WTC11 (cell line): Measurements from ENCODE around the gene CARM1. TPM values are rescaled to one million over a fixed set of nuclear protein-coding genes. Genes with fewer than 3 reads are reported as not detected.

Experiments
- ATAC-seq: fragments of 200-7000 bp; cut with Tn5 transposase; 2 replicates; pipeline ENCODE4 v1.10.0; 2021; ENCODE audit warnings: mild to moderate bottlenecking, moderate library complexity
- CTCF ChIA-PET: fragments of 300-600 bp; sonication (Branson Sonifier 250); formaldehyde crosslinking; loops from one replicate; lab custom pipeline; 2021; ENCODE audit warnings: antibody characterized with exemption; lab: Charles Lee
- POLR2A ChIA-PET: fragments of 350-600 bp; sonication (Branson Sonifier 250); formaldehyde crosslinking; loops from one replicate; lab custom pipeline; 2021; ENCODE audit warnings: antibody characterized with exemption; lab: Charles Lee
- DNase-seq: peaks from one replicate; pipeline ENCODE4 v3.0.0; 2021; ENCODE audit warnings: low spot score
- H3K27ac Mint-ChIP-seq: 2 replicates; pipeline ENCODE4 v1.8.0; 2021; ENCODE audit warnings: mixed read lengths
- H3K27me3 Mint-ChIP-seq: 2 replicates; pipeline ENCODE4 v1.8.0; 2021; ENCODE audit warnings: low read depth, mild to moderate bottlenecking, moderate library complexity, mixed read lengths
- H3K36me3 Mint-ChIP-seq: 2 replicates; pipeline ENCODE4 v1.8.0; 2021; ENCODE audit warnings: mixed read lengths
- H3K4me1 Mint-ChIP-seq: 2 replicates; pipeline ENCODE4 v1.8.0; 2022; ENCODE audit warnings: mixed read lengths
- H3K4me3 Mint-ChIP-seq: 2 replicates; pipeline ENCODE4 v1.8.0; 2021; ENCODE audit warnings: mild to moderate bottlenecking, moderate library complexity, mixed read lengths
- H3K9me3 Mint-ChIP-seq: 2 replicates; pipeline ENCODE4 v1.8.0; 2021; ENCODE audit warnings: mixed read lengths
- CDX4 ChIP-seq: fragments of 250-450 bp; sonication (Bioruptor Pico); IDR thresholded peaks from 2 replicates; pipeline ENCODE4 v1.9.0; 2021; ENCODE audit warnings: moderate library complexity, mild to moderate bottlenecking, inconsistent platforms, borderline replicate concordance
- CREB1 ChIP-seq: sonication (generic); formaldehyde crosslinking; IDR thresholded peaks from 2 replicates; pipeline ENCODE4 v1.8.0; 2023; ENCODE audit warnings: mild to moderate bottlenecking, missing genetic modification reagents
- ELF4 ChIP-seq: sonication (generic); formaldehyde crosslinking; IDR thresholded peaks from 2 replicates; pipeline ENCODE4 v1.8.1; 2022; ENCODE audit warnings: low read depth, mild to moderate bottlenecking, moderate library complexity, missing genetic modification reagents
- ERG ChIP-seq: fragments of 250-450 bp; sonication (Bioruptor Pico); IDR thresholded peaks from 2 replicates; pipeline ENCODE4 v1.8.0; 2021; ENCODE audit warnings: mild to moderate bottlenecking
- FOXK1 ChIP-seq: sonication (generic); formaldehyde crosslinking; IDR thresholded peaks from 2 replicates; pipeline ENCODE4 v1.8.0; 2022; ENCODE audit warnings: mild to moderate bottlenecking, moderate library complexity, missing genetic modification reagents
- FOXP4 ChIP-seq: sonication (generic); formaldehyde crosslinking; IDR thresholded peaks from 2 replicates; pipeline ENCODE4 v1.8.0; 2022; ENCODE audit warnings: mild to moderate bottlenecking, missing genetic modification reagents
- GTF2I ChIP-seq: fragments of 250-450 bp; sonication (Bioruptor Pico); conservative IDR thresholded peaks from 2 replicates; pipeline ENCODE4 v1.4.0; 2021; ENCODE audit warnings: mild to moderate bottlenecking
- IRF1 ChIP-seq: sonication (generic); formaldehyde crosslinking; IDR thresholded peaks from 2 replicates; pipeline ENCODE4 v1.8.0; 2023; ENCODE audit warnings: missing genetic modification reagents
- JAZF1 ChIP-seq: fragments of 250-450 bp; sonication (Bioruptor Pico); IDR thresholded peaks from 2 replicates; pipeline ENCODE4 v1.9.0; 2021; ENCODE audit warnings: moderate library complexity, mild to moderate bottlenecking, inconsistent platforms
- KAT7 ChIP-seq: sonication (generic); formaldehyde crosslinking; IDR thresholded peaks from 2 replicates; pipeline ENCODE4 v1.8.1; 2023; ENCODE audit warnings: missing genetic modification reagents, mild to moderate bottlenecking, borderline replicate concordance
- MAX ChIP-seq: sonication (generic); formaldehyde crosslinking; IDR thresholded peaks from 2 replicates; pipeline ENCODE4 v1.8.0; 2022; ENCODE audit warnings: mild to moderate bottlenecking, missing genetic modification reagents
- MLX ChIP-seq: sonication (generic); formaldehyde crosslinking; IDR thresholded peaks from 2 replicates; pipeline ENCODE4 v1.8.1; 2023; ENCODE audit warnings: mild to moderate bottlenecking, missing genetic modification reagents, moderate library complexity
- MXD4 ChIP-seq: fragments of 250-450 bp; sonication (Bioruptor Pico); IDR thresholded peaks from 2 replicates; pipeline ENCODE4 v1.8.0; 2021; ENCODE audit warnings: mild to moderate bottlenecking, moderate library complexity, borderline replicate concordance
- NFATC4 ChIP-seq: fragments of 250-450 bp; sonication (Bioruptor Pico); IDR thresholded peaks from 2 replicates; pipeline ENCODE4 v1.9.0; 2021; ENCODE audit warnings: mild to moderate bottlenecking
- NR1H2 ChIP-seq: sonication (generic); formaldehyde crosslinking; IDR thresholded peaks from 2 replicates; pipeline ENCODE4 v1.9.0; 2021; ENCODE audit warnings: mild to moderate bottlenecking, moderate library complexity, missing genetic modification reagents
- NR2C2 ChIP-seq: sonication (generic); formaldehyde crosslinking; IDR thresholded peaks from 2 replicates; pipeline ENCODE4 v1.8.0; 2022; ENCODE audit warnings: mild to moderate bottlenecking, missing genetic modification reagents
- PRDM15 ChIP-seq: sonication (generic); formaldehyde crosslinking; IDR thresholded peaks from 2 replicates; pipeline ENCODE4 v1.8.0; 2022; ENCODE audit warnings: missing genetic modification reagents
- SOX15 ChIP-seq: fragments of 250-450 bp; sonication (Bioruptor Pico); IDR thresholded peaks from 2 replicates; pipeline ENCODE4 v1.9.0; 2021; ENCODE audit warnings: mild to moderate bottlenecking
- SP1 ChIP-seq: sonication (generic); formaldehyde crosslinking; conservative IDR thresholded peaks from 2 replicates; pipeline ENCODE4 v1.8.1; 2022; ENCODE audit warnings: missing genetic modification reagents
- TEAD1 ChIP-seq: sonication (generic); formaldehyde crosslinking; IDR thresholded peaks from 2 replicates; pipeline ENCODE4 v1.8.0; 2022; ENCODE audit warnings: mild to moderate bottlenecking, missing genetic modification reagents
- ZNF138 ChIP-seq: sonication (generic); formaldehyde crosslinking; conservative IDR thresholded peaks from 2 replicates; pipeline ENCODE4 v1.8.1; 2022; ENCODE audit warnings: mild to moderate bottlenecking, moderate library complexity, missing genetic modification reagents
- ZNF263 ChIP-seq: sonication (generic); formaldehyde crosslinking; IDR thresholded peaks from 2 replicates; pipeline ENCODE4 v1.8.1; 2022; ENCODE audit warnings: low read depth, mild to moderate bottlenecking, moderate library complexity, missing genetic modification reagents
- ZNF671 ChIP-seq: fragments of 250-450 bp; sonication (Bioruptor Pico); IDR thresholded peaks from 2 replicates; pipeline ENCODE4 v1.8.0; 2021; ENCODE audit warnings: mild to moderate bottlenecking
- total RNA-seq: library from RNA; stranded (reverse); gene quantifications from 3 replicates; pipeline ENCODE4 v1.2.3, GENCODE V29; 2021

The CARM1 gene
- total RNA-seq, 1 experiment from 2014 or later = 125 TPM

GRCh38 chr19:10928563-10929401 is 57.4 kb downstream of the CARM1 start, which contains the start of the genes TIMM29 and YIPF2 (continued):
- TF ChIP-seq ZNF671 (CRISPR knock-in tag) (no peak), KAT7 (CRISPR knock-in tag) (no peak), FOXP4 (peak; percentile 76), ZNF138 (CRISPR knock-in tag) (no peak), NR2C2 (CRISPR knock-in tag) (no peak; the same call in 1 of the 2 replicates), ZNF263 (CRISPR knock-in tag) (no peak), NFATC4 (CRISPR knock-in tag) (no peak), GTF2I (no peak), SP1 (peak; percentile 81), MLX (no peak; the same call in 1 of the 2 replicates), NR1H2 (CRISPR knock-in tag) (no peak), ELF4 (CRISPR knock-in tag) (no peak), IRF1 (CRISPR knock-in tag) (0 out of 2 replicates have a peak, but pooled peaks have one; percentile 31)

- H3K36me3 Mint-ChIP-seq = peaks cover 12% of the 10 kb centered on the region; the same call in 1 of the 2 replicates
- no peak for TF ChIP-seq CREB1
- TF ChIP-seq FOXK1 (CRISPR knock-in tag) = 0 out of 2 replicates have a peak, but pooled peaks have one; percentile 22
- H3K4me1 Mint-ChIP-seq = peaks cover 11% of the 10 kb centered on the region; the same call in 1 of the 2 replicates
- 0 out of 2 replicates have a peak overlapping the region, but pooled peaks have one; percentile 27 for H3K27ac Mint-ChIP-seq
- ChIA-PET POLR2A (no interaction called here), CTCF (no interaction called here)
- no peak for ATAC-seq
- H3K27me3 Mint-ChIP-seq = no peaks in the 10 kb centered on the region
- H3K4me3 Mint-ChIP-seq = peak overlapping the region; percentile 85
- DNase-seq = peak; percentile 26
- no peaks in the 10 kb centered on the region for H3K9me3 Mint-ChIP-seq
Measured at GRCh38 chr19:10929402-10929794, 58.0 kb downstream of the CARM1 start.

GRCh38 chr19:10935371-10936059 is 64.2 kb downstream of the CARM1 start:
- ATAC-seq = no peak
- ChIA-PET CTCF (interaction anchor here (0.6 to 2.6 kb wide), 6 partner anchors 17 to 76 kb away, joined by 3 to 15 read pairs (median 4); no protein-coding TSS in a partner anchor), POLR2A (interaction anchor here (0.6 to 1.1 kb wide), 2 partner anchors 68 to 77 kb away, joined by 3 to 4 read pairs; no protein-coding TSS in a partner anchor)
- DNase-seq = no peak
- Mint-ChIP-seq H3K36me3 (peaks cover 6% of the 10 kb centered on the region; the same call in 1 of the 2 replicates), H3K4me3 (no peak overlapping the region), H3K9me3 (no peaks in the 10 kb centered on the region), H3K27me3 (no peaks in the 10 kb centered on the region), H3K4me1 (no peaks in the 10 kb centered on the region; the same call in 1 of the 2 replicates), H3K27ac (peak overlapping the region; percentile 33)
- TF ChIP-seq MAX (no peak), NFATC4 (CRISPR knock-in tag) (no peak), ERG (no peak), GTF2I (no peak), SOX15 (CRISPR knock-in tag) (no peak), CDX4 (CRISPR knock-in tag) (no peak), TEAD1 (CRISPR knock-in tag) (no peak), MXD4 (CRISPR knock-in tag) (no peak), PRDM15 (no peak), JAZF1 (CRISPR knock-in tag) (no peak)
